Endothelial cell of umbilical vein (primary cell): ENCODE measurements around the gene EFCC1. TPM values are rescaled to one million over a fixed set of nuclear protein-coding genes. Genes with fewer than 3 reads are reported as not detected.

ENCODE experiments used
- BruUV-seq: library from RNA; stranded (reverse); fragments of 400-500 nt; replicated peaks from 2 replicates; lab custom pipeline; 2021; lab: Mats Ljungman, UMichigan
- CTCF ChIA-PET: fragments of 300-600, 350-600 bp; sonication (Branson Sonifier 250); formaldehyde crosslinking; loops from one replicate; lab custom pipeline; 2021; ENCODE audit warnings: antibody characterized with exemption, inconsistent platforms; lab: Charles Lee
- POLR2A ChIA-PET: fragments of 300-600, 350-600 bp; sonication (Branson Sonifier 250); formaldehyde crosslinking; loops from one replicate; lab custom pipeline; 2021; ENCODE audit warnings: antibody characterized with exemption, inconsistent platforms; lab: Charles Lee
- DNase-seq: peaks from one replicate; pipeline ENCODE4 v3.0.0-alpha.2; 2011; ENCODE audit warnings: low read depth, low spot score
- FAIRE-seq: peaks from 2 replicates; lab custom pipeline; 2011; peaks lifted over from hg19 to GRCh38; lab: Jason Lieb, UNC
- H2AFZ ChIP-seq: 2 replicates; pipeline ENCODE4 v1.6.0; 2012; ENCODE audit warnings: low read depth, low read length, control low read depth, inconsistent platforms
- H3K27ac ChIP-seq: 2 replicates; pipeline ENCODE4 v1.5.1; 2011; ENCODE audit warnings: low read depth, mild to moderate bottlenecking, control low read depth, low read length, moderate library complexity; ENCODE audit not compliant: insufficient read depth
- H3K27me3 ChIP-seq, 2 experiments: 2 replicates each; pipeline versions ENCODE4 v1.6.0 to v1.6.1; 2011; ENCODE audit warnings: low read length in 2 of 2, mixed read lengths in 1 of 2; ENCODE audit not compliant: control insufficient read depth in 2 of 2, insufficient read depth in 2 of 2
- H3K36me3 ChIP-seq, 2 experiments: 2 replicates in 1 of 2; 3 replicates in 1 of 2; pipeline ENCODE4 v1.5.1; 2011; ENCODE audit warnings: low read length in 2 of 2, mild to moderate bottlenecking in 1 of 2, moderate library complexity in 1 of 2; ENCODE audit not compliant: control insufficient read depth in 2 of 2, insufficient read depth in 2 of 2; ENCODE audit errors: extremely low read depth in 1 of 2
- H3K4me1 ChIP-seq: 3 replicates; pipeline ENCODE4 v1.5.1; 2011; ENCODE audit warnings: mild to moderate bottlenecking, low read length; ENCODE audit not compliant: control insufficient read depth, insufficient read depth; ENCODE audit errors: extremely low read depth
- H3K4me2 ChIP-seq: 2 replicates; pipeline ENCODE4 v1.6.1; 2011; ENCODE audit warnings: low read length, control low read depth, mixed read lengths; ENCODE audit not compliant: insufficient read depth
- H3K4me3 ChIP-seq, 3 experiments: fragments of 200-600 bp in 1 of 3; sonication (generic), shearing (Covaris generic) in 1 of 3; replicated peaks in 1 of 3; 2 replicates each; pipeline ENCODE4 v1.5.1; 2011 to 2016; ENCODE audit warnings: control low read depth in 3 of 3, low read length in 3 of 3, mild to moderate bottlenecking in 2 of 3, inconsistent platforms in 1 of 3, low read depth in 1 of 3, moderate library complexity in 1 of 3; ENCODE audit not compliant: insufficient read depth in 1 of 3
- H3K79me2 ChIP-seq: 2 replicates; pipeline ENCODE4 v1.6.0; 2012; ENCODE audit warnings: low read length, inconsistent platforms; ENCODE audit not compliant: control insufficient read depth, insufficient read depth
- H3K9ac ChIP-seq: replicated peaks from 2 replicates; pipeline ENCODE3; 2011; ENCODE audit warnings: low read length, control low read depth; ENCODE audit not compliant: insufficient read depth; ENCODE audit errors: extremely low read depth
- H3K9me1 ChIP-seq: replicated peaks from 3 replicates; pipeline ENCODE4 v1.6.0; 2011; ENCODE audit warnings: mild to moderate bottlenecking, low read length; ENCODE audit not compliant: control insufficient read depth, insufficient read depth; ENCODE audit errors: extremely low read depth
- H3K9me3 ChIP-seq: replicated peaks from 2 replicates; pipeline ENCODE4 v1.5.1; 2012; ENCODE audit warnings: low read length, inconsistent platforms; ENCODE audit not compliant: control insufficient read depth, insufficient read depth
- H4K20me1 ChIP-seq: replicated peaks from 2 replicates; pipeline ENCODE3; 2011; ENCODE audit warnings: mild to moderate bottlenecking, low read length; ENCODE audit not compliant: control insufficient read depth, insufficient read depth; ENCODE audit errors: extremely low read depth
- CTCF ChIP-seq, 2 donors: IDR thresholded peaks; 1 replicate in 1 of 2; 2 replicates in 1 of 2; pipeline ENCODE4 v1.5.1; 2011; ENCODE audit warnings: low read length in 2 of 2, mild to moderate bottlenecking in 2 of 2, moderate library complexity in 2 of 2, control low read depth in 1 of 2, inconsistent platforms in 1 of 2, low read depth in 1 of 2; ENCODE audit not compliant: insufficient read depth in 1 of 2; ENCODE audit errors: extremely low read depth in 1 of 2
- EZH2 ChIP-seq: IDR thresholded peaks from 2 replicates; pipeline ENCODE4 v1.6.1; 2012; ENCODE audit warnings: borderline replicate concordance, low read depth, mild to moderate bottlenecking, moderate library complexity, low read length, inconsistent platforms; ENCODE audit not compliant: severe bottlenecking
- FOS ChIP-seq: IDR thresholded peaks from 2 replicates; pipeline ENCODE4 v1.6.1; 2011; ENCODE audit warnings: mild to moderate bottlenecking, low read length, moderate library complexity, borderline replicate concordance; ENCODE audit not compliant: insufficient read depth
- GATA2 ChIP-seq: IDR thresholded peaks from 2 replicates; pipeline ENCODE4 v1.7.0; 2011; ENCODE audit warnings: low read depth, mild to moderate bottlenecking, moderate library complexity, mixed read lengths, low read length; ENCODE audit not compliant: insufficient read length, insufficient read depth
- JUN ChIP-seq: IDR thresholded peaks from 2 replicates; pipeline ENCODE4 v1.6.1; 2011; ENCODE audit warnings: borderline replicate concordance, low read depth; ENCODE audit not compliant: insufficient read length, insufficient read depth
- MAX ChIP-seq: IDR thresholded peaks from 2 replicates; pipeline ENCODE4 v1.6.1; 2011; ENCODE audit not compliant: insufficient read depth, insufficient read length
- MYC ChIP-seq: IDR thresholded peaks from one replicate; pipeline ENCODE4 v1.6.1; 2011; ENCODE audit warnings: mild to moderate bottlenecking, low read depth, low read length
- POLR2A ChIP-seq: IDR thresholded peaks from 2 replicates; pipeline ENCODE4 v1.6.1; 2012; ENCODE audit warnings: low read depth, mild to moderate bottlenecking, control low read depth, low read length
- POLR2AphosphoS5 ChIP-seq: IDR thresholded peaks from 2 replicates; pipeline ENCODE4 v1.6.1; 2012; ENCODE audit warnings: low read depth, mild to moderate bottlenecking, control low read depth, low read length, moderate library complexity; ENCODE audit not compliant: insufficient read depth
- dilution Hi-C: fragments of 300-500 bp; cut with MboI; formaldehyde crosslinking; loops from one replicate; pipeline ENCODE4 v1.15.0; 2019; ENCODE audit warnings: low sequenced_read_pairs; ENCODE audit not compliant: extremely low pct_ligation_motif_present
- intact Hi-C: fragments of 100-400 bp; cut with micrococcal nuclease; formaldehyde crosslinking; loops from one replicate; pipeline ENCODE4 v1.10.0; 2022
- polyA plus RNA-seq, 4 experiments: library from polyadenylated mRNA; depleted of rRNA in 3 of 4; stranded (reverse) in 3 of 4; unstranded in 1 of 4; fragments of >200 nt; gene quantifications; 2 replicates each; pipeline versions ENCODE4 v1.2.1 to v1.2.3, GENCODE V29; 2011 to 2012; ENCODE audit warnings: missing spikeins in 1 of 4
- total RNA-seq: library from RNA; stranded (reverse); gene quantifications from 2 replicates; pipeline ENCODE4 v1.2.3, GENCODE V29; 2021

The EFCC1 gene
- total and polyA plus RNA-seq, 2 donors (not counting 3 experiments of a cell fraction or from before 2014, with no cell fraction given) = 0.73 to 1.3 TPM

- Histone ChIP-seq H3K27me3 (peaks cover 15 to 43% of the 10 kb centered on the region in 2 experiments), H3K36me3 (no peaks in the 10 kb centered on the region), H3K27ac (no peak overlapping the region), H3K79me2 (no peaks in the 10 kb centered on the region), H4K20me1 (no peaks in the 10 kb centered on the region), H3K4me1 (peaks cover 11% of the 10 kb centered on the region), H2AFZ (no peak overlapping the region), H3K4me2 (no peak overlapping the region), H3K9me1 (no peaks in the 10 kb centered on the region), H3K9ac (no peak overlapping the region), H3K9me3 (no peaks in the 10 kb centered on the region), H3K4me3 (no peak overlapping the region)
- CTCF ChIA-PET = interaction anchor here (0.8 to 4.8 kb wide), 4 partner anchors 18 to 248 kb away, joined by 3 to 36 read pairs (median 14); no protein-coding TSS in a partner anchor
- BruUV-seq = no TSS peak
- dilution Hi-C loops (no loop called here), intact Hi-C loops (no loop called here)
- FAIRE-seq = no peak
- POLR2A ChIA-PET = no interaction called here
- TF ChIP-seq POLR2A (no peak), CTCF (IDR thresholded peaks at IDR 0.05; ENCODE audit: extremely low read depth in 1 of 2, insufficient read depth in 1 of 2, low read depth in 1 of 2, low read length in 2 of 2) (no peak)
- no peak for DNase-seq
These were observed 3.5 kb upstream of the EFCC1 start for GRCh38 chr3:128997486-128998133.

- Histone ChIP-seq H3K4me1 (peaks cover 9% of the 10 kb centered on the region), H3K27me3 (peaks cover 25 to 53% of the 10 kb centered on the region in 2 experiments), H3K27ac (no peak overlapping the region), H3K4me2 (no peak overlapping the region), H3K79me2 (no peaks in the 10 kb centered on the region), H3K4me3 (no peak overlapping the region), H3K9ac (no peak overlapping the region), H2AFZ (no peak overlapping the region), H3K9me1 (no peaks in the 10 kb centered on the region), H3K36me3 (no peaks in the 10 kb centered on the region), H3K9me3 (no peaks in the 10 kb centered on the region), H4K20me1 (no peaks in the 10 kb centered on the region)
- POLR2A ChIA-PET = no interaction called here
- no TSS peak for BruUV-seq
- TF ChIP-seq CTCF (IDR thresholded peaks at IDR 0.05; ENCODE audit: extremely low read depth in 1 of 2, insufficient read depth in 1 of 2, low read depth in 1 of 2, low read length in 2 of 2) = no peak
- TF ChIP-seq GATA2 = no peak
- TF ChIP-seq JUN = no peak
- no peak for TF ChIP-seq FOS
- TF ChIP-seq EZH2 = no peak
- TF ChIP-seq MYC = no peak
- TF ChIP-seq POLR2A = no peak
- no peak for TF ChIP-seq POLR2AphosphoS5
- no peak for TF ChIP-seq MAX
- intact Hi-C loops (no loop called here), dilution Hi-C loops (no loop called here)
- DNase-seq = no peak
- CTCF ChIA-PET = interaction anchor here (0.7 to 2.6 kb wide), 4 partner anchors 17 to 247 kb away, joined by 3 to 16 read pairs (median 8); no protein-coding TSS in a partner anchor
- FAIRE-seq = no peak
These were observed 2.5 kb upstream of the EFCC1 start for GRCh38 chr3:128998561-128998960.
